NCI-H1092 treated with DMSO at 0.1 percent for 48 hours (cell line): ENCODE measurements around the gene GPR152.
"Not testable (repeated sequence)": the region's sequence is repeated elsewhere in the genome, so short reads cannot be mapped to it uniquely, and the experiment has no call there.

Experiments used
- DNase-seq: peaks from one replicate; lab custom pipeline; 2025; lab: John Stamatoyannopoulos, UW

Gene GPR152

GRCh38 chr11:67489203-67489884 lies 36.8 kb upstream of the GPR152 start:
- no peak for DNase-seq

DNA sequence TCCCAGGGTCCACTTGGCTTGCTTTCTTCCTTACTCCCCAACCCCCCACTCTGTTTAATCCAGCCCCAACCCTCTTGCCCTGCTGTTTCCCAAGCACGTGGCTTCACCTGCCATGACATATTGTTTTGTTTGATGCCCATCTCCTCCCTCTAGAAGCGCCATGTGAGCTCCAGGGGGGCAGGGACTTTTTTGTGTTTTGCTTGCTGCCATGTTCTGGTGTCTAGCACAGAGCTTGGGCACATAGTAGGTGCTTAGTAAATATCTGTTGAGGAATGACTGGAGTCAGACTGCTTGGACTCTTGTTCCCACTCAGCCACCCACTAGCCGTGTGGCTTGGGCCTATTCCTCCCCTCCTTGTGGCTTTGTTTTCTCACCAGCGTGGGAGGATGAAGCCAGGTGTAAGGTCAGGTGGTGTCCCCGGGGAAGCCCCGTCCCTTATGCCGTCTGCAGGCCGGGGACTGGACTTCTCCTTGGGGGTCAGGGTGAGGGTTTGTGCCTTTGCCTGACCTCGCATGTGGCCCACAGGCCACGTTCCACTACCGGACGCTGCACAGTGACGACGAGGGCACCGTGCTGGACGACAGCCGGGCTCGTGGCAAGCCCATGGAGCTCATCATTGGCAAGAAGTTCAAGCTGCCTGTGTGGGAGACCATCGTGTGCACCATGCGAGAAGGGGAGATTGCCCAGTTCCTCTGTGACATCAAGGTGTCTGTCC lies 34.1 kb upstream of the GPR152 start:
- DNase-seq = no peak

DNA sequence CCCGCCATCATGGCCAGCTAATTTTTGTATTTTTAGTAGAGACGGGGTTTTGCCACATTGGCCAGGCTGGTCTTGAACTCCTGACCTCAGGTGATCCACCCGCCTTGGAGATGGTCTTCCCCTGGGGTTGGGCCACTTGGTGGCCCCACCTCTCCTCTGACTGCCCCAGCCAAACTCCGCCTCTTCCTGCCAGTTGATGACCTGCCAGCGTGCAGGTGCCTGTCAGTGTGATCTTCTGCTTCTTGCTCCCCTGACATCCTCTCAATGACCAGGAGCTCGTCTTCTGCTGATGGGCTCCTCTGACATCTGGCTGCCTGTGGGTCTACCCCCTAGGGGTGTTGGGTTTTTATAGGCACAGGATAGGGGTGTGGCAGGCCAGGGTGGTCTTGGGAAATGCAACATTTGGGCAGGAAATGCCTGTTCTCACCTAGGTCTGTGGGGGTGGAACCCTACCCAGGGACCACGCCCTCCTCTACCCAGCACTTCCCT lies 33.4 kb upstream of the GPR152 start:
- DNase-seq = not testable (repeated sequence)

DNA sequence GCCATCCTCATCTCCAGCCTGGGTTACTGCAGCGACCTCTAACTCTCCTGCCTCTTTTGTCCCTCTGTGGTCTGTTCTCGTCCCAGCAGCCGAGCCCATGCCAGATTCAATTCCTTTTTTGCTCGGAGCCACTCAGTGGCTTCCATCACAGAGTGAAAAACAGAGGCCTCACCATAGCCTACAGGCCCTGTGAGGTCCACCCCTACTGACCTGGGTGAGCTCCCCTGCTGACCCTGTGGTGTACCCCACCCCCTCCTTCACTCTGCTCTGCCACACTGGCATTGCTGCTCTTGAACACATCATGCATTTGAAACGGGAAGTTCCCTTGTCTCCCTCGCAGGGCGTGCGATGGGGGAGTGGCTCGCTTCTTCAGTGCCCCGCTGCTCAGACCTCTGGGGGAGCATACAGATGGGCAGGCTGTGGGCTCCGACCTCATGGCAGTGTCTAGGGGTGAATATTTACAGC lies 32.4 kb upstream of the GPR152 start:
- no peak for DNase-seq

DNA sequence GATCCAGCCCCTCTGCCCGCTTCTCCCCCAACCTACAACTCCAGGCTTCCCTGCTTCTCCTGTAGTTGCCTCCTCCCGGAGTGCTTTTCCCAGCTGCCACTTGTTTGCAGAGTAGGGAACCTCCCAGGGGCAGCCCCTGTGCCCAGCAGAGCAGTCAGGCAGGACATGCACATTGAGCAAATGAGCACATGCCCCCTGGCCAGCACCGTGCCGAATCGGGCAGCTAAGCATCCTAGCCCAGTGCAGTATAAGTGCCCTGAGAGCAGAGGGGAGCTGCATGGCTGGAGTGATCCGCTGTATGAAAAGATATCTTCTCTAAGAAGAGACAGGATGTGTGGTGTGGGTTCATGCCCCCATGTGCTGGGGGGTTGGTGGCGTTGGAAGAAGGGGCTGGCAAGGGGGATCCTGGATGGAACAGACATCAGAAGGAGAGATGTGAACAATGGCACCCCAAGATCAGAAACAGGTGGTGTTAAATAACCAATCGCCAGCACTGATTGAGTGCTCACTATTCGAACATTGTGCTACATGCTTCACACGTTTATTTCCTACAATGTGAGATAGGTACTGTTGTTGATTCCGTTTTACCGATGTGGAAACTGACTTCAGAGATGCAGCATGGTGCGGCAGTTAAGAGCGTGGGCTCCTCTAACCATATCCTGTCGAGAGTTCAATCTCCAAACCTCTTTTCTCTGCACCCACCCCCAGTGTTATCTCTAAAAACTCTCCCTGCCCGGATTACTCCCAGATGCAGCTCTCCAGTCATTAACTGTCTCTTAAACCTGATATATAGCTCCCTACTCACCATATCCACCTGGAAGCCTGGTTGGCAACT lies 31.5 kb upstream of the GPR152 start:
- no peak for DNase-seq

DNA sequence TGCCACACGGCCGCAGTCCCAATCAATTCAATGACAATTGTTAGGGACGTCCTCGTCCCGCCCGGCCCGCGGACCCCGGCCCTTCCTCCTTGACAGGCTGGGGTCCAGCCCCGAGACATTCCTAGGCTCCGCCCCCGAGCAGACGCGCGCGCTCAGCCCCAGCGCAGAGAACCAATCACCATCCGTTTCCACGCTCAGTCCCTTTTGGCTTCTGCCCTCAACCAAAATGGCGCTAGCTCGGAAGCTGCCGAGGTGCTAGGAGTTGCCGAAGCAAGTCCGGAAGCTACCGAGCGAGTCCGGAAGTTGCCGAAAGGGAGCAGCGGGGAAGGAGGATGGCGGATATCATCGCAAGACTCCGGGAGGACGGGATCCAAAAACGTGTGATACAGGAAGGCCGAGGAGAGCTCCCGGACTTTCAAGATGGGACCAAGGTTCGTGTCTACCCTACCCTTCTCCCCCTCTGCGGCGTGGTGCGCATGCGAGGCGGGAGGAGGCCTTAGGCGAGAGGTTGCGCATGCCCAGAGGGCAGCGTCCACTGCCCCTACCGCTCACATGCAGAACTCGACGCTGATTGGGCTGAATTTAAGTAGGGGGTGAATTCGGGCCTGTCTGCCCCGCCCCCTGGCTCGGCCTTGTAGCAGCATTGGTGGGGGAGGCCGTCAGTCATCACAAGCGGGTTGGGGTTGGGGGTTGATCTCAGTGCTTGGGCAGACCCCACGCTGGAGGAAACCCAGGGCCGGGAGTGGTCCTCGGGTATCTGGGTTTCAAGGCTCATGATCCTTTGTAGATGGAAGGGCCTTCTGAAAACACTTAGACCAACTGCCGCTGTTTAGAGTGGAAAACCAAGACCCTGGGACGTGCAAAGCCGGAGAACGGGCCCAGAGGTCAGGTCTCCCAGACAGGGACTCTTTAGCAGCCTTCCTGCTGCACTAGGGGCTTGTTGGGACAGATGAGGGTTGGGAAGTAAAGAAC lies 30.6 kb upstream of the GPR152 start, which contains the start of gene AIP:
AIP (plus strand) TSS at position 200 of the 972 bp plus-strand sequence; CDS start at position 333, 133 bp downstream.
- DNase-seq = peak; percentile 99

GRCh38 chr11:67482275-67482826 lies 29.8 kb upstream of the GPR152 start:
- no peak for DNase-seq

- DNase-seq = not testable (repeated sequence)
Measured at GRCh38 chr11:67477344-67478050, 25.0 kb upstream of the GPR152 start.

- not testable (repeated sequence) for DNase-seq
Measured at GRCh38 chr11:67476692-67477091, 24.2 kb upstream of the GPR152 start.

GRCh38 chr11:67472882-67473281 lies 20.4 kb upstream of the GPR152 start:
- DNase-seq = no peak

DNA sequence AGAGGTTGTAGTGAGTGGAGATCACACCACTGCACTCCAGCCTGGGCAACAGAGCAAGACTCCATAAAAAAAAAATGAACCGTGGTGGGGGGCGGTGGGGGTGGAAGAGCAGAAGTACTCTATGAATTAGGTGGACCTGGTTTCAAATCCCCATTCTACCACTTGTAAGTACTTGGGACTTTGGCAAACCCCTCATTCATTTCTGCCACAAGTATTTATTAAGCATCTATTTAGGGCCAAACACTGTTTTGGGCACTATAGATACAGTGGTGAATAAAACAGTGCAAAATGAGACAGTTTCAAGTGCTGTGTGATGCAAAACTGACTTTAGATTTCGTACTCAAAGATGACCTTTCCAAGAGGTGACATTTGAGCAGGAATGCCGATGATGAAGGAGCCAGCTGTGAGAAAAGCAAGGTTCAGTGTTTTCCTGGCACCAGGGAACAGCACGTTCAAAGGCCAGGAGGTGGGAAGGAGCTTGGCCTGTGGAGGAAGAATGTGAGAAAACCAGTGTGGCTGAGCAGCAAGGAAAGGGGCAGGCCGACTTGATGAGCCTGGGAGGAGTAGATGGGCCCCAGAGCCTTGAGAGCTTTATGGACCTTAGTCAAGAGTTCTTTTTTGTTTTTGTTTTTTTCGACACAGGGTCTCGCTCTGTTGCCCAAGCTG lies 17.9 kb upstream of the GPR152 start:
- DNase-seq = no peak

GRCh38 chr11:67469508-67469811 lies 16.9 kb upstream of the GPR152 start:
- DNase-seq = no peak

DNA sequence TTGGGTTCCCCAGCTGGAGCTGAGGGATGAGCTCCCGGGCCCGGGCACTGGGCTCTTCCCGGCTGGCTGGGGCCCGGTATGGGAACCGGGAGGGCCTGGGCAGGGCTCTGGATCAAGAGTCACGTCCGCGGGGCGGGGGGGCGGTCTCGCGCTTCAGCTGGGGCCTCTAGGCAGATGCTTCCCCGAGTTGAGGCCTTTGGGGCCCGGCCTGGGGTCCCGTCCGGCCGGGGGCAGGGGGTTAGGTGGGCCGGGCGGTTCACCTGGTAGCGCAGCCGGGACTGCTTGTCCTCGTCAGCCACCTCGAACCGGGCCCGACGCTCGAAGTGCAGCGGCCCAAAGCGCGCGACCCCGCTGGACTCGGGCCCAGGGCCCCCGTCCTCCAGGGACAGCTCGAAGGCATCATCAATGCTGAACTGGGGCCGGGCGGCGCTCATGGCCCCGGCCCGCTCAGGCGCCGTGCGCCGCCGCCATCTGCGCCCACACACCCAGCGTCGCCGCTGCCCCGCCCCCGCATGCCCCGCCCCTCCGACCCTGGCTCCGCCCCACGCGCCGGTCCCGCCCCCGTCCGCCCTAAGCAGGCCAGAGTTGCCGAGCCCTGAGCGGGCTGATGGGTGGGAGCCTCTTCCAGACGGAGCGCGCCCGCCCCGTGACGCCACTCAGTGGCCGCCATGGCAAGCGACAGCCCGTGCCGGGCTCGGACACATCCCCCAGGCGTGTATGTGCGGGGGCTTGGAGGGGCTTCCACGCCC lies 16.4 kb upstream of the GPR152 start, which contains the start of gene TMEM134:
TMEM134 (minus strand) TSS at position 493 of the 749 bp plus-strand sequence; CDS start at position 434, 59 bp downstream.
- peak; percentile 89 for DNase-seq

DNA sequence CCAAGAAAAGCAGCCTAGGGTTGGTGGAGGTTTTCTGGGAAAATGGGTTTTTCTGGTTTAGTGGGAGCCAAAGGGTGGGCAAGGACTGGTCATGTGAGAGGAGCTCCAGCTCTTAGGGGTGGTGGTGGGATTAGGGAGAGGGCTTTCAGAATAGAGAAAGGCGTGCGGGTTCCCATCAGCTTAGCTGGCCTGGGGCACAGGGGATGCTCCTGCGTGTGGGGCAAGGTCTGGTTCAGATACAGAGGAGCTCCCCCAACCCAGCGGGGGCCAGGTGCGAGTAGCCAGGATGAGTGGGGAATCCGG lies 15.9 kb upstream of the GPR152 start:
- no peak for DNase-seq

DNA sequence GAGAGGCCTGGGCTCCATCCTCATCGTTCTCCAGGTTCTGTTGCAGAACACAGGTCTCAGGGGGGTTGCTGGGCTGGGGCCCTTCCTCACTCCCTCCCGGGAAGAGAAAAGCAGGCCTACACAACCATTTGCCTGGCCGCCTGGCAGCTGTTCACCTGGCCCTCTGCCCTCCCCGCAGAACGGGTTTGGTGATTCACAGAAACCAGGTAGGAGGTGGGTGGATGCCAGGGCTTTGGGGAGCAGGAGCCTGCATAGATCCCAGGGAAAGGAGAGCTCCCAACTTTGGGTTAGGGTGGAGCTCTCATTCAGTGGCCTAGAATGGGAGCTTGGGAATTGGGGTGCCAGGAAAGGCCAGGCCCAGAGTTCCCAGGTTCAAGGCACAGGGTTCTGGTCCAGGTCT lies 15.5 kb upstream of the GPR152 start:
- DNase-seq = peak; percentile 12

DNA sequence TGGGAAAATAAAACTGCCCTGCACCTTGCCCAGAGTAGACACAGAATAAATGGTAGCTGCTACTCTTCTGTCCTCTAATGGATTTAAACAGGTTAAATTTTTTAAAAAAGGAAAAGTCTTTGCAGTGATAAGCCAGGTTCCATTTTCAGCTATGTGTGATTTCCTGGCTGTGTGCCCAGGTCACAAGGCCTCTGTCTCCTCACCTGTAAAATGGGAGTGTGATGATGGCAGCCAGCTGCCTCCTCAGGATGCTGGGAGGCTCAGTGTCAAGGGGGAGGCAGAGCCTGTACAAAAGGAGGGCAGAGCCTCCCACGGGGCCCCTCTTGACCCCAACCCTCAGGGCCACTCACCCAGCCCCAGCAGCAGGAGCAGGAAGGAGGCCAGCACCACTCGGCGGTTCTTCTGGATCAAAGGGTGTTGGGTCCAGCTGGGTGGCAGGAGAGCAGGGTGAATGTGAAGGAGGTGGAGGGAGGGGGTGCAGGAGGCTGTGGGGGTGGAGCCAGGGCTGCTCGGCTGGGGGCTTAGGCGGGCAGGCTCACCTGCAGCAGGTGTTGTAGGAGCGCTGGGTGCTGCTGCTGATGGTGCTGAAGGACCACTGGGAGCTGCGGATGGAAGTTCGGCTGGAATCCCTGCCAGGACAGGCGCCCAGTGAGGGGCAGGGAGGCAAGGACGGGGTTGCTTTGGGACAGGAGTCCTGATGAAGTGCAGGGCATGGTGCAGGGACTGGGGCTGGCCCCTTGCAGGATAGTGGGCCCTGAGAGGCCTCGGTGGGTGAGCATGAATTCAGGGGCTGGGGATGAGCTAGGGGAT lies 14.6 kb upstream of the GPR152 start:
- DNase-seq = no peak

GRCh38 chr11:67466367-67466766 lies 13.8 kb upstream of the GPR152 start:
- no peak for DNase-seq

DNA sequence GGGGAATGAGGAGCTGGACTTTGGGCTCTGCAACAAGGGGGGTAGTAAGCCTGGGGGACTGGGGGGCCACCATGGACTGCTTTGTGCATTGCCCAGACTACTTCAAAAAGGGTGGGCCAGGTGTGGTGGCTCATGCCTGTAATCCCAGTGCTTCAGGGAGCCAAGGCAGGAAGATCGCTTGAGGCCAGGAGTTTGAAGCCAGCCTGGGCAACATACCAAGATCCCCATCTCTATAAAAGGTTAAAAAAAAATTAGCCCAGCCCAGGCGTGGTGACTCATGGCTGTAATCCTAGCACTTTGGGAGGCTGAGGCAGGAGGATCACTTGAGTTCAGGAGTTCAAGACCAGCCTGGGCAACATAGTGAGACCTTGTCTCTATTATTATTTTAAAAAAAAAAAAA lies 13.0 kb upstream of the GPR152 start:
- DNase-seq = not testable (repeated sequence)
